ENCODE measurements around the gene MTA1. TPM values are rescaled to one million over a fixed set of nuclear protein-coding genes. Genes with fewer than 3 reads are reported as not detected.

MTA1 gene
- total RNA-seq, 2 donors from 2014 or later: 93.4 to 252 TPM

GRCh38 chr14:105491366-105491973, 71.8 kb downstream of the MTA1 start:
- Mint-ChIP-seq H3K36me3 (no peaks in the 10 kb centered on the region), H3K27ac (peak overlapping the region; percentile 79 to 85), H3K4me3 (peak overlapping the region; percentile 96), H3K4me1 (ENCODE audit: low read depth in 2 of 2) (peaks cover 14 to 17% of the 10 kb centered on the region in 2 donors), H3K9me3 (no peaks in the 10 kb centered on the region), H3K27me3 (no peaks in the 10 kb centered on the region)
- DNase-seq (ENCODE audit: low spot score) (peak; percentile 88), ATAC-seq (peak; percentile 54 to 62)

- no peak for ATAC-seq
- DNase-seq (ENCODE audit: low spot score): no peak
- H3K9me3 Mint-ChIP-seq: no peaks in the 10 kb centered on the region
- peak overlapping the region; percentile 96 for H3K4me3 Mint-ChIP-seq
- no peaks in the 10 kb centered on the region for H3K36me3 Mint-ChIP-seq
- peak overlapping the region; percentile 79 to 85 for H3K27ac Mint-ChIP-seq
- H3K4me1 Mint-ChIP-seq (ENCODE audit: low read depth in 2 of 2): peaks cover 14 to 17% of the 10 kb centered on the region in 2 donors
- no peaks in the 10 kb centered on the region for H3K27me3 Mint-ChIP-seq
Observed at GRCh38 chr14:105492031-105492970, 72.7 kb downstream of the MTA1 start.

DNA sequence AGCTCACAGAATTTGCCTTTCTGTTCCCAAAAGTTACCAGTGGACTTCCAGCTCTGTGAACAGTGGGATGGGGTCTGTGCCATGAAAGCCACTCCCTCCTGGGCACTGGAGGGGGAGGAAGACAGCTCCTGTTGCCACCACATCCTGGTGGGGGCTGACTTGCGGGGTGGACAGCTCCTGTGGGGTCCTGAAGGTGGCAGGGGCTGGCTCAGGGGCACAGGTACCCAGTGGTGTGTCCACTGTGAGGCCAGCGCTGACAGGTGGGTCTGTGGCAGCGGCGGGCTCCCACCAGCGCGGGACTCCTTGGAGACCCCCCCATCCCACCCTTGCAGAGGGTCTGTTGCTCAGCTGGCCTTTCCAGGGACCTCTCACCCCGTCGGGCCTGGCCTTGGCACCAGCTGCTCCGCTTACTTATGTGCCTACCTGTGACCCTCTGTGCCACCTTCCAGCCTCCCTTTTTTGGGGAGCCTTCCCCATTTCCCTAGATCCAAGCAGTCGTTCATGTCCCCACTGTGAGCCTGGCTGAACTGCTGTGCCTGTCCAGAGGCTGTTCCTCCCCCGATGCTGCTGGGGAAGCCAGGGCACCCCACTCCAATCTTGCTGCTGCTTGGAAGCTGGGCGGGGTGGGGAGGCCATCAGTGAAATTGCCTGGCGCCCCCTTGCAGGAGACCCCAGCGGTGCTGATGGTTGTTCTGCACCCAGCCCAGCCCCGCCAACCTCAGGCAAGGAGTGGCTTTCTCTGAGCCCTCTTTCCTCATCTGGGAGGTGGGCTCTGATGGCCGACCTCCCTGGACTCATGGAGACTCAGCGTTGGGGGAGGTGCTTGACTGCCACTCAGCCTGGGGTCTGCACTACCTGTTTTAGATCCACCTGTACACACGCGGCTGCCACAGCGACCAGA, 73.6 kb downstream of the MTA1 start:
- no peaks in the 10 kb centered on the region for H3K9me3 Mint-ChIP-seq

GRCh38 chr14:105493921-105494605, 74.4 kb downstream of the MTA1 start:
- ATAC-seq: no peak
- no peak overlapping the region for H3K27ac Mint-ChIP-seq
- H3K4me1 Mint-ChIP-seq (ENCODE audit: low read depth in 2 of 2): peaks cover 12 to 14% of the 10 kb centered on the region in 2 donors
- H3K9me3 Mint-ChIP-seq: no peaks in the 10 kb centered on the region
- peak; percentile 59 for DNase-seq (ENCODE audit: low spot score)
- no peaks in the 10 kb centered on the region for H3K27me3 Mint-ChIP-seq
- no peak overlapping the region for H3K4me3 Mint-ChIP-seq
- H3K36me3 Mint-ChIP-seq: no peaks in the 10 kb centered on the region

More for the DNA sequence above, 73.6 kb downstream of the MTA1 start:
- peaks cover 13 to 14% of the 10 kb centered on the region in 2 donors for H3K4me1 Mint-ChIP-seq (ENCODE audit: low read depth in 2 of 2)
- no peaks in the 10 kb centered on the region for H3K27me3 Mint-ChIP-seq
- ATAC-seq (no peak), DNase-seq (ENCODE audit: low spot score) (no peak)
- no peak overlapping the region for H3K4me3 Mint-ChIP-seq
- no peak overlapping the region for H3K27ac Mint-ChIP-seq
- H3K36me3 Mint-ChIP-seq: no peaks in the 10 kb centered on the region

DNA sequence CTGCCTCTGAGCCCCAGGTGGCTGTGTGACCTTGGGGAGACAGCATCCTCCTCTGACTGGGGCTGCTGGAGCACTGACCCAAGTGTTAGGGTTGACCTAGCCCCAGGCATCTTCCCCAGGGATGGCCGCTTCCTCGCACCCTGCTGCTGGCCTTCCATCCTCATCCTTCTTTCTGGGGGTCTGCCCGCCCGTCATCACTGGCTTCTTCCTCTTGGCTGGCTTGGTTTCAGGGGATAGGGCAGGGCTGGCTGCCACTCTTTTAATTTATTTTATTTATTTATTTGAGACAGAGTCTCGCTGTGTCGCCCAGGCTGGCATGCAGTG, 74.9 kb downstream of the MTA1 start:
- no peaks in the 10 kb centered on the region for H3K36me3 Mint-ChIP-seq
- no peaks in the 10 kb centered on the region for H3K27me3 Mint-ChIP-seq
- H3K4me1 Mint-ChIP-seq (ENCODE audit: low read depth in 2 of 2): peaks cover 7 to 9% of the 10 kb centered on the region in 2 donors
- H3K9me3 Mint-ChIP-seq: no peaks in the 10 kb centered on the region
- ATAC-seq: no peak
- no peak for DNase-seq (ENCODE audit: low spot score)
- H3K27ac Mint-ChIP-seq: no peak overlapping the region
- H3K4me3 Mint-ChIP-seq: no peak overlapping the region

GRCh38 chr14:105495101-105495989, 75.7 kb downstream of the MTA1 start:
- no peak overlapping the region for H3K4me3 Mint-ChIP-seq
- peak; percentile 57 for DNase-seq (ENCODE audit: low spot score)
- peaks cover 4 to 5% of the 10 kb centered on the region in 2 donors for H3K4me1 Mint-ChIP-seq (ENCODE audit: low read depth in 2 of 2)
- H3K36me3 Mint-ChIP-seq: no peaks in the 10 kb centered on the region
- no peaks in the 10 kb centered on the region for H3K27me3 Mint-ChIP-seq
- H3K9me3 Mint-ChIP-seq: no peaks in the 10 kb centered on the region
- ATAC-seq: no peak
- no peak overlapping the region for H3K27ac Mint-ChIP-seq

- H3K4me1 Mint-ChIP-seq (ENCODE audit: low read depth in 2 of 2): peaks cover 4 to 5% of the 10 kb centered on the region in 2 donors
Observed at GRCh38 chr14:105495990-105496830, 76.6 kb downstream of the MTA1 start.

GRCh38 chr14:105496831-105497591, 77.4 kb downstream of the MTA1 start:
- no peaks in the 10 kb centered on the region for H3K9me3 Mint-ChIP-seq
- no peaks in the 10 kb centered on the region for H3K27me3 Mint-ChIP-seq
- H3K4me1 Mint-ChIP-seq (ENCODE audit: low read depth in 2 of 2): peaks cover 0 to under 1% of the 10 kb centered on the region in 2 donors
- DNase-seq (ENCODE audit: low spot score): peak; percentile 57
- no peak overlapping the region for H3K27ac Mint-ChIP-seq
- no peak for ATAC-seq
- no peaks in the 10 kb centered on the region for H3K36me3 Mint-ChIP-seq
- H3K4me3 Mint-ChIP-seq: no peak overlapping the region

More at GRCh38 chr14:105495990-105496830, 76.6 kb downstream of the MTA1 start:
- ATAC-seq: no peak
- peak; percentile 32 for DNase-seq (ENCODE audit: low spot score)
- Mint-ChIP-seq H3K27ac (no peak overlapping the region), H3K27me3 (no peaks in the 10 kb centered on the region), H3K4me3 (no peak overlapping the region), H3K36me3 (no peaks in the 10 kb centered on the region), H3K9me3 (no peaks in the 10 kb centered on the region)

- Mint-ChIP-seq H3K4me1 (ENCODE audit: low read depth in 2 of 2) (no peaks in the 10 kb centered on the region), H3K27ac (no peak overlapping the region), H3K4me3 (no peak overlapping the region), H3K27me3 (no peaks in the 10 kb centered on the region), H3K9me3 (no peaks in the 10 kb centered on the region), H3K36me3 (no peaks in the 10 kb centered on the region)
- ATAC-seq (no peak), DNase-seq (ENCODE audit: low spot score) (peak; percentile 46)
Observed at GRCh38 chr14:105497671-105498429, 78.2 kb downstream of the MTA1 start.

DNA sequence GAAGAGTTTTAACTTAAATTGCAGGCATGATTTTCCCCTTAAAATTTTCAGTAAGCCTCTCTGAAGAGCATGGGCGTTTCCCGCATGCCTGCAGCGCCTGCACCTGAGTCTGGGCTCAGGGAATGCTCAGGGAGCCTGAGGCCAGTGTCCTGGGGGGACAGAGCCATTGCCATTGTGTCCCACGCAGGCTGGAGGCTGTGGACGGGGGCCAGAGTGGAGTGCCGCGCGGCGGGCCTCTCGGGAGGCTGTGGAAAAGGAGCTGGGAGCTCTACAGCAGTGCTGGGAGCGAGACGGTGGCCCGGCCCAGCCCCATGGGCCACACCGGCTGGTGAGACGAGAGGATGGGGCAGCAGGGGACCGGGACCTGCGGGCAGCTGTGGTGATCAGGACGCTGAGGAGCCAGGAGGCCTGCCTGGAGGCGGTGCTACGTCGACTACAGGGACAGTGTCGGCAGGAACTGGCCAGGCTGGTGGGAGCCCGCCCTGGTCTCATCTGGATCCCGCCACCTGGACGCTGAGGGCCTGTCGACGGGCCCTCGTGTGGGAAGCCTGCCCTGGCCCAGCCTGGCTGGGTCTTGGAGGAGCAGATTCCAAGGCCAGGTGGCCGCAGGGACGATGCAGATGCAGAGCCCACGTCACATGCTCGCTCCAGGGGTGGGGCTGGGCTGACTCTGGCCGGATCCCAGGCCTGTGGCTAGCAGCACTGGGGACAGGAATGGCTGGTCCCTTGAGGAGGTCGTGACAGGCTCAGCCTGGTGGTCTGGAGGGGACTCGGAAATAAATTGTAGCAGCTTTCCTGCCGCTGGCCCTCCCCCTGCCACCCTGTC, 79.0 kb downstream of the MTA1 start:
- no peak overlapping the region for H3K4me3 Mint-ChIP-seq
- H3K27me3 Mint-ChIP-seq: no peaks in the 10 kb centered on the region
- ATAC-seq (no peak), DNase-seq (ENCODE audit: low spot score) (peak; percentile 40)
- no peaks in the 10 kb centered on the region for H3K4me1 Mint-ChIP-seq (ENCODE audit: low read depth in 2 of 2)
- H3K27ac Mint-ChIP-seq: no peak overlapping the region
- no peaks in the 10 kb centered on the region for H3K36me3 Mint-ChIP-seq
- H3K9me3 Mint-ChIP-seq: no peaks in the 10 kb centered on the region
